Measurements from ENCODE around the gene DIPK1A.
A peak's percentile ranks its signal among the peaks of the same experiment; 100 is the strongest.

DNA sequence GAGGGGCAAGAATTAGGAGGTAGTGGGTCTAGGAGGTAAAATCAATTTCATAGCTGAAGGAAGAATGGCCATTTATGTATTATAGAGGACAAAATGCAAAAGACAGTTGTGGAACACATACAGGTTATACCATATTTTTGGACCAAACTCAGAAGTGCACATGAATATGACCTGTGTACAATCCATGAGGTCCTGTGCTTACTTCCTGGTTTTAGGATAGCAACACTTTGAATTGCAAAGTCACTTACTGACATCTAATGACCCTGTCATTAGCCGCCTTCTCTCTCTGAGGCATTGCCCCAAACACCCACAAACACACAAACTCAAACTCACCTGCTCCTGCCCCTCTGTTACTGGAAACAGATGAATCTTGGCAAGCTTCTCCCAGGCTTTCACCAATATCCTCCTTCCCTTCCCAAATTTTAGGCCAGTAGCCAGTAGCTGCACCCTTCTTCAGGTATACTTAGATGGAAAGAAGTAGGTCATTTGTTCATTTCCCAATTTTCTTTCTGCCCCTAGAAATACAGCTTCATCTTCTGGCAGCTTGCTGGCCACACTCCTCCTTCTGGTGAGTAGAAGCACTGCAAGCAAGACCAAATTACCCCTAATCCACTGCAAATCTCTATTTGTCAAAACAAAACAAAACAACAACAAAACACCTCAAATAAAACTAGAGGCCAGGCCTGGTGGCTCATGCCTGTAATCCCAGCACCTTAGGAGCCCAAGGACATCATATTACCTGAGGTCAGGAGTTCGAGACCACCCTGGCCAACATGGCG lies 143.1 kb downstream of the DIPK1A start:
- TF ChIP-seq, protein P1, sequence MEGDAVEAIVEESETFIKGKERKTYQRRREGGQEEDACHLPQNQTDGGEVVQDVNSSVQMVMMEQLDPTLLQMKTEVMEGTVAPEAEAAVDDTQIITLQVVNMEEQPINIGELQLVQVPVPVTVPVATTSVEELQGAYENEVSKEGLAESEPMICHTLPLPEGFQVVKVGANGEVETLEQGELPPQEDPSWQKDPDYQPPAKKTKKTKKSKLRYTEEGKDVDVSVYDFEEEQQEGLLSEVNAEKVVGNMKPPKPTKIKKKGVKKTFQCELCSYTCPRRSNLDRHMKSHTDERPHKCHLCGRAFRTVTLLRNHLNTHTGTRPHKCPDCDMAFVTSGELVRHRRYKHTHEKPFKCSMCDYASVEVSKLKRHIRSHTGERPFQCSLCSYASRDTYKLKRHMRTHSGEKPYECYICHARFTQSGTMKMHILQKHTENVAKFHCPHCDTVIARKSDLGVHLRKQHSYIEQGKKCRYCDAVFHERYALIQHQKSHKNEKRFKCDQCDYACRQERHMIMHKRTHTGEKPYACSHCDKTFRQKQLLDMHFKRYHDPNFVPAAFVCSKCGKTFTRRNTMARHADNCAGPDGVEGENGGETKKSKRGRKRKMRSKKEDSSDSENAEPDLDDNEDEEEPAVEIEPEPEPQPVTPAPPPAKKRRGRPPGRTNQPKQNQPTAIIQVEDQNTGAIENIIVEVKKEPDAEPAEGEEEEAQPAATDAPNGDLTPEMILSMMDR (IDR thresholded peaks at IDR 0.05): peak; percentile 63
- TF ChIP-seq EZH2phosphoT487 (IDR thresholded peaks at IDR 0.05): no peak

Data from neural progenitor cell (in vitro differentiated cells).